Suprapubic skin (tissue), 4 donors: ENCODE measurements around the gene NDST3. TPM values are rescaled to one million over a fixed set of nuclear protein-coding genes. Genes with fewer than 3 reads are reported as not detected.

Experiments used
- DNase-seq, 2 donors: peaks; one replicate each; pipeline ENCODE4 v3.0.0-alpha.2; 2019; ENCODE audit warnings: low spot score in 2 of 2
- H3K27ac ChIP-seq: fragments of 200-600 bp; sonication (generic); one replicate; pipeline ENCODE4 v1.5.1; 2019
- H3K27me3 ChIP-seq: fragments of 200-600 bp; sonication (generic); one replicate; pipeline ENCODE4 v1.5.1; 2019
- H3K36me3 ChIP-seq: fragments of 200-600 bp; sonication (generic); one replicate; pipeline ENCODE4 v1.5.1; 2019
- H3K4me1 ChIP-seq: fragments of 200-600 bp; sonication (generic); one replicate; pipeline ENCODE4 v1.5.1; 2019
- H3K4me3 ChIP-seq: fragments of 200-600 bp; sonication (generic); one replicate; pipeline ENCODE4 v1.5.1; 2019; ENCODE audit warnings: mild to moderate bottlenecking
- H3K9me3 ChIP-seq: fragments of 200-600 bp; sonication (generic); one replicate; pipeline ENCODE4 v1.5.1; 2019
- CTCF ChIP-seq, 2 donors: fragments of 200-600 bp in 1 of 2; fragments of 450-650 bp in 1 of 2; sonication (generic) in 1 of 2; IDR thresholded peaks; one replicate each; pipeline ENCODE4 v1.5.1; 2016 to 2019; ENCODE audit warnings: antibody characterized with exemption in 2 of 2, mild to moderate bottlenecking in 1 of 2, moderate library complexity in 1 of 2
- EP300 ChIP-seq: sonication (generic); formaldehyde crosslinking; IDR thresholded peaks from one replicate; pipeline ENCODE4 v1.6.1; 2017; ENCODE audit warnings: antibody characterized with exemption
- POLR2A ChIP-seq, 2 donors: fragments of 450-650 bp; IDR thresholded peaks; one replicate each; pipeline ENCODE4 v1.6.1; 2017; ENCODE audit warnings: antibody characterized with exemption in 2 of 2, mild to moderate bottlenecking in 2 of 2, moderate library complexity in 2 of 2
- POLR2AphosphoS5 ChIP-seq, 3 donors: sonication (generic); formaldehyde crosslinking; IDR thresholded peaks; one replicate each; pipeline ENCODE4 v1.6.1; 2017; ENCODE audit warnings: antibody characterized with exemption in 3 of 3
- WGBS: methylation state at CpG from one replicate; pipeline ENCODE4 v1.1.5; 2018; 5-methylcytosine and 5-hydroxymethylcytosine counted together
- total RNA-seq, 4 donors: library from RNA; depleted of rRNA; stranded (reverse); fragments of >200 nt; gene quantifications; one replicate each; pipeline ENCODE4 v1.1.0, GENCODE V29; 2016

The NDST3 gene
- total RNA-seq, 4 donors from 2014 or later = not detected

DNA sequence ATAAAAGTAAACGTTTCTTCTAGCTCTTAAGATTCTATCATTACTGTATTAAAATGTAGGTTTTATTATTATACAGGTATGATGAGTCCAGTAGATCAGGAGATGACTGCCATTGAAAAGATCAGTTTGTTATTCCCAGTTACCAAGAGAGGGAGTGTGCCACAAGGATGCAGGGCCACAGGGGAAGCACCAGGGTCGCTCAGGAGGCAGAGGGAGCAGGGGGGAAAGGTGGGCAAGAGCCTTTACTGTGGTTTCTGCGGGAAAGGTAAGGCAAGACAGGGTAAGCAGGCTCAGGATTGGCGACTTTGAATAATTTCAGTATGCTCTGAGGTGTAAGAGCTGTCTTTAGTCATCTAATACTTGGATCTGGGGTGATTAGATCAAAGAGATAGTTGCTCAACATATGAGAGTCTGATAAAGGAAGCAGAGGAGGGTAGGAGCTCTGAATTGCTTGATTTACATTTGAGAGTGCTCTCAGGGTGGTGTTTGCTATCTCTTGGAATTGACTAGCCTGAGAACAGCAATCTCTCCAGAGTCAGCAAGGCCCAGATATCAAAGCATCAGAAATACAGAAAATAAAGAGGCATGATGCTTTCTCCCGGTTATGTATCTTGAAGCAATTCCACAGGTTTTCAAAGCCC lies 86.0 kb downstream of the NDST3 start:
- Histone ChIP-seq H3K36me3 (no peaks in the 10 kb centered on the region), H3K27ac (no peak overlapping the region), H3K4me3 (no peak overlapping the region), H3K27me3 (no peaks in the 10 kb centered on the region), H3K9me3 (no peaks in the 10 kb centered on the region), H3K4me1 (no peaks in the 10 kb centered on the region)
- WGBS = 51% methylated on average over 5 of the region's 5 CpGs
- TF ChIP-seq POLR2AphosphoS5 (IDR thresholded peaks at IDR 0.05) (no peak), CTCF (IDR thresholded peaks at IDR 0.05) (no peak), POLR2A (IDR thresholded peaks at IDR 0.05) (no peak), EP300 (no peak)
- no peak for DNase-seq

- Histone ChIP-seq H3K27me3 (no peaks in the 10 kb centered on the region), H3K4me1 (no peaks in the 10 kb centered on the region), H3K4me3 (no peak overlapping the region), H3K9me3 (no peaks in the 10 kb centered on the region), H3K27ac (no peak overlapping the region), H3K36me3 (no peaks in the 10 kb centered on the region)
- no peak for TF ChIP-seq POLR2AphosphoS5 (IDR thresholded peaks at IDR 0.05)
- TF ChIP-seq CTCF (IDR thresholded peaks at IDR 0.05) = no peak
- TF ChIP-seq EP300 = no peak
- 75% methylated on average over 1 of the region's 1 CpG for WGBS
- no peak for DNase-seq
These were observed 90.7 kb downstream of the NDST3 start for GRCh38 chr4:118124997-118125396.

DNA sequence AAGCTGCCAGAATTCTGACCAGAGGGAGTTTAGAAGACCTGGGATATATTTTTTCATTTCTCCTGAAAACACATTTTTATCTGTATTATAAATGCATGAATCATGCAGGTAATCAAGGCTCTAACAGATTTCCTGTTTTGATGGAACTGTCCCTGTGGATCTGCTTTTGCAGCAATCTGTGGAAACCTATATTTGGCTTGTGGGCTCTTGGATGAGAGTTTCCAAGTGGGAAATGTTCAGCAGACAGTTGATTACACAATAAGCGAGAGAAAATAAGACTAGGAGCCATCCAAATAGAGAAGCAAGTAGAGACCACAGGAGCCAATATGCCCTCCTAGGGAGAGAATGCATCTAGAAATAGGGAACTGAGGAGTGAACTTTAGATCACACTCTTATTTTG lies 105.0 kb downstream of the NDST3 start:
- no peak for DNase-seq
- Histone ChIP-seq H3K27ac (no peak overlapping the region), H3K4me3 (no peak overlapping the region), H3K9me3 (no peaks in the 10 kb centered on the region), H3K36me3 (no peaks in the 10 kb centered on the region), H3K4me1 (no peaks in the 10 kb centered on the region), H3K27me3 (no peaks in the 10 kb centered on the region)
- 82% methylated on average over 1 of the region's 1 CpG for WGBS
- TF ChIP-seq CTCF (IDR thresholded peaks at IDR 0.05) = no peak
- no peak for TF ChIP-seq POLR2A (IDR thresholded peaks at IDR 0.05)

GRCh38 chr4:118141240-118141639 lies 107.0 kb downstream of the NDST3 start:
- H3K9me3 ChIP-seq = no peaks in the 10 kb centered on the region
- TF ChIP-seq EP300 = no peak
- no peak for TF ChIP-seq POLR2A (IDR thresholded peaks at IDR 0.05)
- no peak for TF ChIP-seq CTCF (IDR thresholded peaks at IDR 0.05)
- TF ChIP-seq POLR2AphosphoS5 (IDR thresholded peaks at IDR 0.05) = no peak
- H3K4me3 ChIP-seq = no peak overlapping the region
- WGBS = 92% methylated on average over 3 of the region's 4 CpGs
- no peak for DNase-seq
- no peaks in the 10 kb centered on the region for H3K27me3 ChIP-seq
- no peaks in the 10 kb centered on the region for H3K36me3 ChIP-seq
- no peaks in the 10 kb centered on the region for H3K4me1 ChIP-seq
- no peak overlapping the region for H3K27ac ChIP-seq

- Histone ChIP-seq H3K36me3 (no peaks in the 10 kb centered on the region), H3K9me3 (no peaks in the 10 kb centered on the region), H3K27me3 (no peaks in the 10 kb centered on the region), H3K4me1 (no peaks in the 10 kb centered on the region), H3K27ac (no peak overlapping the region), H3K4me3 (no peak overlapping the region)
- WGBS = 80% methylated on average over 5 of the region's 5 CpGs
- TF ChIP-seq CTCF (IDR thresholded peaks at IDR 0.05) (no peak), EP300 (no peak), POLR2AphosphoS5 (IDR thresholded peaks at IDR 0.05) (no peak), POLR2A (IDR thresholded peaks at IDR 0.05) (no peak)
- no peak for DNase-seq
These were observed 120.4 kb downstream of the NDST3 start for GRCh38 chr4:118154649-118155048.
